ENCODE data around the gene CD44. TPM values are rescaled to one million over a fixed set of nuclear protein-coding genes. Genes with fewer than 3 reads are reported as not detected.

CD44 gene
- total RNA-seq, 4 donors from 2014 or later, result 135 to 636 (median 397) TPM

DNA sequence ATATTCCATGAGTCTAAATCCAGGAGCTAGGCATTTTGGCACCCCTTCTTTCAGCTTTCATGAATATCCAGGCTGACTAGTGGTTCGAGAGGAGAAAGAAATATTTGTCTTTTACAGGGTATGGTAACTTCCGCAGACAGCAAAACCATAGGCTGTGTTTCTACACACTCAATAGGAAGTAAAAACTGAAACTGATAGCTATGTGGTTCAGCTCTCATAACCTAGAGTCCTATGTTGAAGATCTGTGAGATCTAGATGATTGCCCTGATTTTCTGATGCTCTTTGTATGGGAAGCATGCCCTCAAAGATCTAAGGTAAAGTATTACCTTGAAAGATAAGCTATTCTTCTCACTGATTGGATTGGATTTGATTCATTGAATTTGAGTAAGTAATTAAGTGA, 118.3 kb downstream of the CD44 start:
- no peak for TF ChIP-seq POLR2A (IDR thresholded peaks at IDR 0.05)
- TF ChIP-seq, protein P1, sequence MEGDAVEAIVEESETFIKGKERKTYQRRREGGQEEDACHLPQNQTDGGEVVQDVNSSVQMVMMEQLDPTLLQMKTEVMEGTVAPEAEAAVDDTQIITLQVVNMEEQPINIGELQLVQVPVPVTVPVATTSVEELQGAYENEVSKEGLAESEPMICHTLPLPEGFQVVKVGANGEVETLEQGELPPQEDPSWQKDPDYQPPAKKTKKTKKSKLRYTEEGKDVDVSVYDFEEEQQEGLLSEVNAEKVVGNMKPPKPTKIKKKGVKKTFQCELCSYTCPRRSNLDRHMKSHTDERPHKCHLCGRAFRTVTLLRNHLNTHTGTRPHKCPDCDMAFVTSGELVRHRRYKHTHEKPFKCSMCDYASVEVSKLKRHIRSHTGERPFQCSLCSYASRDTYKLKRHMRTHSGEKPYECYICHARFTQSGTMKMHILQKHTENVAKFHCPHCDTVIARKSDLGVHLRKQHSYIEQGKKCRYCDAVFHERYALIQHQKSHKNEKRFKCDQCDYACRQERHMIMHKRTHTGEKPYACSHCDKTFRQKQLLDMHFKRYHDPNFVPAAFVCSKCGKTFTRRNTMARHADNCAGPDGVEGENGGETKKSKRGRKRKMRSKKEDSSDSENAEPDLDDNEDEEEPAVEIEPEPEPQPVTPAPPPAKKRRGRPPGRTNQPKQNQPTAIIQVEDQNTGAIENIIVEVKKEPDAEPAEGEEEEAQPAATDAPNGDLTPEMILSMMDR (IDR thresholded peaks at IDR 0.05), result no peak
- DNase-seq, result no peak
- H3K36me3 ChIP-seq, result no peaks in the 10 kb centered on the region
- H3K4me1 ChIP-seq, result no peaks in the 10 kb centered on the region
- H3K27me3 ChIP-seq, result no peaks in the 10 kb centered on the region
- H3K4me3 ChIP-seq, result no peak overlapping the region
- H3K9me3 ChIP-seq, result no peaks in the 10 kb centered on the region
- intact Hi-C loops (cut with DNase I; ENCODE audit: low total_unique reads), result no loop called here
- H3K27ac ChIP-seq, result no peak overlapping the region

DNA sequence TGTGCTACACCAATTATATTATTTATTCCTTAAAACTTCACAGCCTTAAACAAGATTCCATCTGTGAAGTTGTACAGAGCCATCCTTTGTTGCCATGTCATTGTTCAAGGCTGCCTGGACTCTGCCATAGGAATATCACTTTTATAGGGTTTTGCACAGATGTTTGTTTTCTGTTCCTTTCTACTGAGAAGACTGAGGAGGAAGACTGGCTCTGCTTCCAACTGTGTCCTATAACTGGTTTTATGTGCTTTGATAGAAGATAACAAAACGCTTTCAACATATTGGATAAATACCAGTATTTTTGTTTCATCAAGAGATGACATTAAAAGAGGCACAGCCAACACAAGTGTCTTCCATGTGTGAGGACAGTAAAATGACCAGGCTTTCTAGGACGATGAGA, 120.6 kb downstream of the CD44 start:
- intact Hi-C loops (cut with DNase I; ENCODE audit: low total_unique reads), result no loop called here
- no peak overlapping the region for H3K4me3 ChIP-seq
- no peaks in the 10 kb centered on the region for H3K9me3 ChIP-seq
- no peak for DNase-seq
- TF ChIP-seq, protein P1 (IDR thresholded peaks at IDR 0.05), result no peak
- no peak for TF ChIP-seq POLR2A (IDR thresholded peaks at IDR 0.05)
- H3K36me3 ChIP-seq, result no peaks in the 10 kb centered on the region
- peak overlapping the region in 1 of 2 donors; percentile 50 for H3K27ac ChIP-seq
- H3K27me3 ChIP-seq, result no peaks in the 10 kb centered on the region
- no peaks in the 10 kb centered on the region for H3K4me1 ChIP-seq

DNA sequence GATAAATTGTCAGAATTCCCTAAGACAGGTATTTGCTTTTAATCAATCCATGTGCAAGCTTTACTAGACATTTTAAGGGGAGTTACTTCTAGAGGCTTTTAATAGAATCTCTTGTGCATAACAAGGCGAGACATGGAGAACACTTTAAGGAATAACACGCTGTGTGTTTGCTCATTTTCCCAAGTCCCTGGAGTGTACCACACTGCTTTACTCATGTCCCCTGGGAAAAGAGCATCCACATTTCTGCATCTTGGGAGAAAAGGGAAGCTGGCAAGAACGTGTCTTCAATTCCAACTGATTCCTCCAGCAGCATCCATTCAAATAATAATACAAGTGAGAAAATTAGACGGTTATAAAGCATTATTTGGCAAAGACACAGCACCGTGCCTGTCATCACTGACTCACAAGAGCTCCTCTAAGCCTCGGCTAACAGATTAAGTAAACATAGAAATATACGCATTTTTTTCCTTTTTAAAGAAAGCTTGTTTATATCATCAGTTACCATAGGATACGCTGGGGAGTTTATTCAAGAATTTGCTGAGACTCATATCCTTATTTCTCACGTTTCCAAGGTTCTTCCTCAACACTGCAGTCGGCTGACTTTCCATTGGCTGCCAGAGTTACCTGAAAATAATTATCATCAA, 121.5 kb downstream of the CD44 start:
- DNase-seq, result no peak
- intact Hi-C loops (cut with DNase I; ENCODE audit: low total_unique reads), result no loop called here
- H3K4me1 ChIP-seq, result no peaks in the 10 kb centered on the region
- H3K4me3 ChIP-seq, result no peak overlapping the region
- peak overlapping the region in 1 of 2 donors; percentile 50 for H3K27ac ChIP-seq
- no peaks in the 10 kb centered on the region for H3K36me3 ChIP-seq
- TF ChIP-seq, protein P1 (IDR thresholded peaks at IDR 0.05), result no peak
- no peak for TF ChIP-seq POLR2A (IDR thresholded peaks at IDR 0.05)
- no peaks in the 10 kb centered on the region for H3K9me3 ChIP-seq
- no peaks in the 10 kb centered on the region for H3K27me3 ChIP-seq

DNA sequence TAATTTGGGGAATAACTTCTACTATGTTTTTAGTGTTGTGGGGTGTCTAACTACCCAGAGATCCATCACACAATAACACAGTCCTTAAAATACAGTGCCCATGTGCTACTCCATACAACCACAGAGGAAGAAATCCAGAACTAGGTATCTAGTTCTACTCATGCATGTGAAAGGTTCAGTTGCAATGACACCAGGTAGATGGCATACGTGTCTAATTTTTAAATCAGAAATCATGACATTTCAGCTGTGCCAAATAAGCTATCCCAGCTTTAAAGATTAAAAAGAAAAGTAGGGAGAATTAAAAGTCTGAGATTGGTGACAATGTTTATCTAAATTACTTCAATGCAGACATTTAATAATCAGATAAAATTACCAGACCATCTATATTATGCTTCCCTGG, 122.2 kb downstream of the CD44 start:
- intact Hi-C loops (cut with DNase I; ENCODE audit: low total_unique reads), result no loop called here
- no peaks in the 10 kb centered on the region for H3K9me3 ChIP-seq
- H3K27me3 ChIP-seq, result no peaks in the 10 kb centered on the region
- no peak for DNase-seq
- H3K4me1 ChIP-seq, result no peaks in the 10 kb centered on the region
- H3K4me3 ChIP-seq, result no peak overlapping the region
- no peaks in the 10 kb centered on the region for H3K36me3 ChIP-seq
- peak overlapping the region in 1 of 2 donors; percentile 50 for H3K27ac ChIP-seq
- TF ChIP-seq, protein P1 (IDR thresholded peaks at IDR 0.05), result no peak
- no peak for TF ChIP-seq POLR2A (IDR thresholded peaks at IDR 0.05)

DNA sequence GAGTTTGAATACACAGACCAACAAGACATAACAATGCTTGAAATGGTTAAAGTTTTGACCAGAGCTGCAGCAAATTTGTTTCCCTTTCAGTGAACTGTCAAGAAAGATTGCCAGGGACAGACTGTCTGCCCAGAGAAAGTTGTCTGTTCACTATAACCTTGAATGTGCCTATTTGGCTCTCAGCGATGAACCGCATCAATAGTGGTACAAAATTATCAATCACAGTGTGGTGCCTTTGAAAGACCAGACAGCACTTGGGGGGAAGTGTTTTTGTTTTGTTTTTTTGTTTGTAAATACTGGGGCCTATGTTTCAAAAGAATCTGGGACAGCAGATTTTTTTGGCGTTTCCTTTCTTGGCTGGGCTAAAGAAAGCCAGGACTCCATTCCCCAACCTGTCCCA, 123.1 kb downstream of the CD44 start:
- Histone ChIP-seq H3K4me1 (no peaks in the 10 kb centered on the region), H3K36me3 (no peaks in the 10 kb centered on the region), H3K27me3 (no peaks in the 10 kb centered on the region), H3K4me3 (no peak overlapping the region), H3K27ac (no peak overlapping the region), H3K9me3 (no peaks in the 10 kb centered on the region)
- intact Hi-C loops (cut with DNase I; ENCODE audit: low total_unique reads), result no loop called here
- no peak for DNase-seq
- TF ChIP-seq POLR2A (IDR thresholded peaks at IDR 0.05), result no peak
- TF ChIP-seq, protein P1 (IDR thresholded peaks at IDR 0.05), result no peak

Measured in uterus (tissue), 4 donors.